Right cardiac atrium (tissue), 5 donors: ENCODE data around the gene GLRX3. TPM values are rescaled to one million over a fixed set of nuclear protein-coding genes. Genes with fewer than 3 reads are reported as not detected.
"Not testable (repeated sequence)": the region's sequence is repeated elsewhere in the genome, so short reads cannot be mapped to it uniquely, and the experiment has no call there.

Source experiments
- ATAC-seq, 2 donors: fragments of 200-7000 bp; cut with Tn5 transposase; one replicate each; pipeline versions ENCODE4 v1.8.0 to v1.9.1; 2020; ENCODE audit warnings: moderate library complexity in 2 of 2, mild to moderate bottlenecking in 1 of 2
- DNase-seq, 3 donors: peaks; one replicate each; pipeline ENCODE4 v3.0.0-alpha.2; 2020
- H3K27ac ChIP-seq: one replicate; pipeline ENCODE4 v1.5.1; 2013; ENCODE audit warnings: mild to moderate bottlenecking, low read length, control low read depth, moderate library complexity
- H3K27me3 ChIP-seq: one replicate; pipeline ENCODE4 v1.6.1; 2013; ENCODE audit not compliant: control insufficient read depth, insufficient read depth
- H3K4me1 ChIP-seq: one replicate; pipeline ENCODE4 v1.6.1; 2013; ENCODE audit warnings: low read length; ENCODE audit not compliant: control insufficient read depth, insufficient read depth
- H3K4me3 ChIP-seq: one replicate; pipeline ENCODE4 v1.5.1; 2013; ENCODE audit warnings: low read length, control low read depth
- H3K9me3 ChIP-seq: one replicate; pipeline ENCODE4 v1.6.1; 2013; ENCODE audit warnings: low read length; ENCODE audit not compliant: control insufficient read depth
- WGBS: extraction: QIAGEN DNeasy Blood & Tissue Kit; methylation state at CpG from one replicate; pipeline ENCODE4 v1.1.7; 2013; 5-methylcytosine and 5-hydroxymethylcytosine counted together
- intact Hi-C, 4 donors: fragments of 100-400 bp; cut with DNase I; formaldehyde crosslinking; loops; one replicate each; pipeline versions ENCODE4 v1.11.0 to v1.14.0; 2022 to 2023
- polyA plus RNA-seq: library from polyadenylated mRNA; stranded (reverse); fragments of 200-250 nt; gene quantifications from one replicate; pipeline ENCODE4 v1.2.3, GENCODE V29; 2013
- total RNA-seq, 4 donors: library from RNA; stranded (reverse); fragmentation: NEBNext Ultra II Directional; extraction: Animal tissue kit (Norgen Biotek cat#: 25700); gene quantifications; one replicate each; pipeline ENCODE4 v1.2.1, GENCODE V29; 2021
- donor health status: healthy with polysubstance abuse.
- donor health status: DM: no; HTN: yes; CAD: no.
- donor health status: DM: no; HTN: no; CAD: no.
- donor health status: DM: no; HTN: yes; CAD: no; lungs with severe emphysema.
- donor health status: DM: yes; HTN: yes; CAD: no.

GLRX3 gene
- total and polyA plus RNA-seq, 5 donors: 52.8 to 62.5 (median 58.9) TPM

- DNase-seq: no peak
- ATAC-seq: no peak
- H3K4me3 ChIP-seq: peak overlapping the region; percentile 72
- intact Hi-C loops: no loop called here
- H3K4me1 ChIP-seq: peaks cover 3% of the 10 kb centered on the region
- H3K27ac ChIP-seq: peak overlapping the region; percentile 91
- WGBS: 75% methylated on average over 6 of the region's 6 CpGs
- no peaks in the 10 kb centered on the region for H3K9me3 ChIP-seq
- no peaks in the 10 kb centered on the region for H3K27me3 ChIP-seq
Observed at GRCh38 chr10:130111852-130112180, 24.4 kb upstream of the GLRX3 start.

- Histone ChIP-seq H3K9me3 (no peaks in the 10 kb centered on the region), H3K27me3 (no peaks in the 10 kb centered on the region), H3K4me1 (peaks cover 3% of the 10 kb centered on the region), H3K4me3 (no peak overlapping the region), H3K27ac (no peak overlapping the region)
- ATAC-seq (no peak), DNase-seq (no peak)
- whole genome bisulfite sequencing: 95% methylated on average over 3 of the region's 3 CpGs
- intact Hi-C loops: no loop called here
Observed at GRCh38 chr10:130112821-130113220, 23.4 kb upstream of the GLRX3 start.

GRCh38 chr10:130116942-130117341 is 19.2 kb upstream of the GLRX3 start:
- ATAC-seq, H3K27ac ChIP-seq, H3K9me3 ChIP-seq, H3K27me3 ChIP-seq, H3K4me1 ChIP-seq, intact Hi-C loops, DNase-seq, H3K4me3 ChIP-seq: not testable (repeated sequence)
- 98% methylated on average over 4 of the region's 4 CpGs for WGBS

GRCh38 chr10:130117535-130117934 is 18.7 kb upstream of the GLRX3 start:
- H3K4me3 ChIP-seq, DNase-seq, intact Hi-C loops, H3K4me1 ChIP-seq, ATAC-seq, H3K27me3 ChIP-seq, H3K9me3 ChIP-seq, H3K27ac ChIP-seq: not testable (repeated sequence)
- 67% methylated on average over 6 of the region's 6 CpGs for WGBS

GRCh38 chr10:130121486-130122079 is 14.6 kb upstream of the GLRX3 start:
- H3K27me3 ChIP-seq: no peaks in the 10 kb centered on the region
- no peak overlapping the region for H3K27ac ChIP-seq
- ATAC-seq (peak; percentile 20 to 48), DNase-seq (no peak)
- no peak overlapping the region for H3K4me3 ChIP-seq
- intact Hi-C loops: no loop called here
- no peaks in the 10 kb centered on the region for H3K4me1 ChIP-seq
- 57% methylated on average over 13 of the region's 13 CpGs for WGBS
- H3K9me3 ChIP-seq: no peaks in the 10 kb centered on the region

- H3K27ac ChIP-seq: no peak overlapping the region
- 15% methylated on average over 10 of the region's 10 CpGs for WGBS
- H3K4me1 ChIP-seq: no peaks in the 10 kb centered on the region
- intact Hi-C loops: no loop called here
- DNase-seq (peak in 2 of 3 donors; percentile 38 to 67), ATAC-seq (peak; percentile 85)
- H3K27me3 ChIP-seq: no peaks in the 10 kb centered on the region
- no peak overlapping the region for H3K4me3 ChIP-seq
- no peaks in the 10 kb centered on the region for H3K9me3 ChIP-seq
Observed at GRCh38 chr10:130127364-130128061, 8.7 kb upstream of the GLRX3 start.

GRCh38 chr10:130128062-130128781 is 8.0 kb upstream of the GLRX3 start:
- intact Hi-C loops: no loop called here

GRCh38 chr10:130128922-130129321 is 7.3 kb upstream of the GLRX3 start:
- Histone ChIP-seq H3K4me3 (no peak overlapping the region), H3K4me1 (no peaks in the 10 kb centered on the region), H3K9me3 (no peaks in the 10 kb centered on the region), H3K27me3 (no peaks in the 10 kb centered on the region), H3K27ac (no peak overlapping the region)
- DNase-seq: no peak
- intact Hi-C loops: no loop called here
- 33% methylated on average over 27 of the region's 27 CpGs for WGBS
- ATAC-seq: peak; percentile 31 to 52

More at GRCh38 chr10:130128062-130128781, 8.0 kb upstream of the GLRX3 start:
- Histone ChIP-seq H3K27ac (no peak overlapping the region), H3K4me3 (no peak overlapping the region), H3K9me3 (no peaks in the 10 kb centered on the region), H3K4me1 (no peaks in the 10 kb centered on the region), H3K27me3 (no peaks in the 10 kb centered on the region)
- 35% methylated on average over 3 of the region's 3 CpGs for WGBS
- DNase-seq (no peak), ATAC-seq (no peak)

- ATAC-seq: no peak
Observed at GRCh38 chr10:130135676-130136225, 440 bp upstream of the GLRX3 start.

GRCh38 chr10:130137090-130137448 is 878 bp downstream of the GLRX3 start:
- intact Hi-C loops: no loop called here
- no peaks in the 10 kb centered on the region for H3K9me3 ChIP-seq
- no peak for DNase-seq
- H3K4me1 ChIP-seq: peaks cover 6% of the 10 kb centered on the region
- no peak for ATAC-seq
- H3K27me3 ChIP-seq: no peaks in the 10 kb centered on the region
- peak overlapping the region; percentile 85 for H3K4me3 ChIP-seq
- peak overlapping the region; percentile 83 for H3K27ac ChIP-seq
- WGBS: 3% methylated on average over 10 of the region's 10 CpGs

More at GRCh38 chr10:130135676-130136225, 440 bp upstream of the GLRX3 start:
- peak overlapping the region; percentile 65 for H3K27ac ChIP-seq
- peaks cover 4% of the 10 kb centered on the region for H3K4me1 ChIP-seq
- peak overlapping the region; percentile 85 for H3K4me3 ChIP-seq
- intact Hi-C loops: no loop called here
- 22% methylated on average over 17 of the region's 17 CpGs for WGBS
- DNase-seq: peak in 1 of 3 donors; percentile 56
- no peaks in the 10 kb centered on the region for H3K27me3 ChIP-seq
- no peaks in the 10 kb centered on the region for H3K9me3 ChIP-seq
